GM18873 (cell line): ENCODE measurements around the gene AKT3.

Experiments
- ATAC-seq: cut with Tn5 transposase; IDR thresholded peaks from one replicate; pipeline ENCODE4 v1.9.1; 2021; ENCODE audit warnings: mild to moderate bottlenecking, moderate library complexity, moderate number of reproducible peaks; ENCODE audit not compliant: unreplicated experiment, low FRiP score

Gene AKT3

GRCh38 chr1:243449373-243449772 lies 400.7 kb downstream of the AKT3 start:
- ATAC-seq, result no peak

- no peak for ATAC-seq
Observed at GRCh38 chr1:243447844-243448243, 402.2 kb downstream of the AKT3 start.

GRCh38 chr1:243447347-243447746 lies 402.7 kb downstream of the AKT3 start:
- no peak for ATAC-seq

- no peak for ATAC-seq
Observed at GRCh38 chr1:243443557-243443956, 406.5 kb downstream of the AKT3 start.

GRCh38 chr1:243441601-243442000 lies 408.4 kb downstream of the AKT3 start:
- ATAC-seq, result no peak

GRCh38 chr1:243440406-243440805 lies 409.6 kb downstream of the AKT3 start:
- ATAC-seq, result no peak

GRCh38 chr1:243438815-243439214 lies 411.2 kb downstream of the AKT3 start:
- ATAC-seq, result no peak
